ENCODE results near the gene NPHS1. TPM values are rescaled to one million over a fixed set of nuclear protein-coding genes. Genes with fewer than 3 reads are reported as not detected.

Gene NPHS1
- total RNA-seq, 2 donors from 2014 or later: 0.22 to 0.74 TPM

DNA sequence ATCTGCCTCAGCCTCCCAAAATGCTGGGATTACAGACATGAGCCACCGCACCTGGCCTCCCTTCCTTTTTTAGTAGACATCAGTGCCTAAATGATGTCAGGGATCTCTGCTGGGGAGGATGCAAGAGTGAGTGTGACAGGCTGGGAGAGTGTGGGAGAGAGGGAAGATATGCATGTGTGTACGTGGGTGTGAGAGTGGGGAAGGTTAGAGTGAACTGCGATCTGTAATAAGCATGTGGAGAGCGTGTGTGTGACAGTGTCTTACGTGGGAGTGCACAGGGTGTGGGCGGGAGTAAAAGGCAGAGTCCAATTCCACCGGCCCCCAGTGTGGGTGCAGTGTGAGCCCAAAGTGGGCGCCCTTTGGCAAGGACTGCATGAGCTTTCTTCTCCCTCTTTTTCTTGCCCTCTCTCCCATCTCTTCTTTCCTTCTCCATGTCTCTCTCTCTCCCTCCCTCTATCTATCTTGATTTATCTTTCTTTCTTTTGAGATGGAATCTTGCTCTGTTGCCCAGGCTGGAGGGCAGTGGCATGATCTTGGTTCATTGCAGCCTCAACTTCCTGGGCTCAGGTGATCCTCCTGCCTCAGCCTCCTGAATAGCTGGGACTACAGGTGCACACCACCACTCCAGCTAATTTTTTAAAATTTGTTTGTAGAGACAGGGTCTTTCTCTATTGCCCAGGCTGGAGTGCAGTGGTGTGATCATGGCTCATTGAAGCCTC lies 893 bp upstream of the NPHS1 start:
- no peaks in the 10 kb centered on the region for H3K9me3 Mint-ChIP-seq
- ATAC-seq (replicated peaks in 1 of 2) (no peak), DNase-seq (no peak)
- peaks cover 44% of the 10 kb centered on the region for H3K27me3 Mint-ChIP-seq (ENCODE audit: low read depth)
- H3K4me1 Mint-ChIP-seq (ENCODE audit: low read depth): peaks cover 18% of the 10 kb centered on the region
- H3K27ac Mint-ChIP-seq: no peak overlapping the region
- no peaks in the 10 kb centered on the region for H3K36me3 Mint-ChIP-seq (ENCODE audit: insufficient read depth in 2 of 2)
- no peak overlapping the region for H3K4me3 Mint-ChIP-seq

DNA sequence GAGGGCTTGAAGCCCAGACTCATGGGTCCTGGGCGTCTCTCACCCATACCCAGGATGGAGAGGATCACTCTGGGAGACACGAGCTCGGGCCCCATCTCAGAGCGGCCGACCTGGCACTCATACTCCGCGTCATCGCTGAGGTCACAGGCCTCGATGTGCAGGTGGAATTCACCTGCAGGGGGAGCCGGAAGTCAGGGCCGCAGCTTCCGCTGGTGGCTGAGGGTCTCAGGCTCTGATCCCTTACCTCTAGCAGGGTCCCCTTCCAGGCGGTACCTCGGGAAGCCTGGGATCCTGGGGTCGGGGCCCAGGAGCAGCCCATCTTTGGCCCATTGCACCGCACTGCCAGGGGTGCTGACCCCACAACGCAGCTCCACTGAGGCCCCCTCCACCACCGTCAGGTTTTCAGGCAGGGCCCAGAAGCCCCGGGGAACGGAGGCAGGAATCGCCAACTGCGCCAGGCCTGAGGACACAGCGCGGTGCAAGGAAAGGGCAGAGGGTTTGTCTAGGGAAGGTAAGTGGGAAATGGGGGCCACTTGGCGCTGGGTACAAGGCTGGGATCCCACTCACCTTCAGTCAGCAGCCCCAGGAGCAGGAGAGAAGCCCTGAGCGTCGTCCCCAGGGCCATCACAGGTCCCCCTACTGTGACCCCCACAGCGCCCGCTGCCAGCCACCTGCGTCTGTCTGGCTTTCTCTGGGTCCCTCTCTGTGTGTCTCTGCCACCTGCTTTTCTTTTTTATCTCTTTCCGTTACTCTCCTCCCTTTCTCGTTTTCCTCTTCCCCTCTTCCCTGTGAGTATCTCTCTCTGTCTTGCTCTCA lies 883 bp downstream of the NPHS1 start:
- no peaks in the 10 kb centered on the region for H3K9me3 Mint-ChIP-seq
- peaks cover 48% of the 10 kb centered on the region for H3K27me3 Mint-ChIP-seq (ENCODE audit: low read depth)
- H3K4me3 Mint-ChIP-seq: peak overlapping the region; percentile 16 to 23
- H3K4me1 Mint-ChIP-seq (ENCODE audit: low read depth): peaks cover 15% of the 10 kb centered on the region
- ATAC-seq (replicated peaks in 1 of 2): peak in 1 of 2 donors; percentile 35
- no peak overlapping the region for H3K27ac Mint-ChIP-seq
- H3K36me3 Mint-ChIP-seq (ENCODE audit: insufficient read depth in 2 of 2): no peaks in the 10 kb centered on the region
- peak; percentile 23 to 34 for DNase-seq

DNA sequence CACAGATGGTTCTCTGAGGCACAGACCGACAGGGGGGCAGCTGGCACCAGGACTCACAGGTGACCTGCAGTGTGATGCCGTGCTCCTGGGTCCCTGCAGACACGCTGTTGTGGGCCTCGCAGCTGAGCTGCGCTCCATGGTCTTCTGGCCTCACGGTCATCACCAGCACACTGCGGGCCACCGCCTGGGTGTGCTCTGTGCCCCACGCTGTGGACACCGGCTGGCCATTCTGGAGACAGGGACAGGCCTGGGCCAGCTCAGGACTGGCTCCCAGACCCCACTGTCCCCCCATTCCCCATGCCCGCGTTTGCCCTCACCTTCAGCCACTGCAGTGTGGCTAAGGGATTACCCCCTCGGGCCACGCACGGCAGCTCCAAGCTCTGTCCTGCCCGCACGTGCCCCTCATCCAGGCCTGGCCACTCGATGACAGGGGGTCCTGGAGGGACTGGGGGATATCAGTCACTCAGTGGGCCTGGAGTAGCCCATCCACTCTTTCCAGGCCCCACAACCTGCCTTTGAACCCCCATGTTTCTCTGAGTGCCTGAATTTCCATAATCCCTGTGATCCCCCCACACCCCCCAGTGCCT lies 3.3 kb downstream of the NPHS1 start:
- Mint-ChIP-seq H3K9me3 (no peaks in the 10 kb centered on the region), H3K4me1 (ENCODE audit: low read depth) (peaks cover 26% of the 10 kb centered on the region), H3K4me3 (no peak overlapping the region), H3K27ac (no peak overlapping the region), H3K36me3 (ENCODE audit: insufficient read depth in 2 of 2) (peaks cover 2 to 3% of the 10 kb centered on the region in 2 donors), H3K27me3 (ENCODE audit: low read depth) (peaks cover 49% of the 10 kb centered on the region)
- DNase-seq (no peak), ATAC-seq (replicated peaks in 1 of 2) (no peak)

DNA sequence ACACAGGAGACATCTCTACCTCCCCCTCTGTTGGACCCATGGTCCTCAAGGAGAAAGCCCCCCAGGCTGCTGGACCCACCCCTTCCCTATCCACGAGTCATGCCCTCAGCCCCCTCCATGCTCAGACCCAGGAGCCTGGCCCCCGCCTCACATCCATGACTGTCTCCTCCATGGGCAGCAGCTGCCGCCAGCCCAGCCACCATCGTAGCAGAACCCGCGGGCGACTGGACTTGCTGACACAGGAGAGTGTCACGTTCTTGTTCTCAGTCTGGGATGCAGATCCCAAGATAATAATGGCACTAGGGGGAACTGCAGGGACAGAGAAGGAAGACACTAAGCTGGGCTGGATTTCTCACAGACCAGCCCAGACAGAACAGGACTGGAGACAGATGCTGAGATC lies 3.8 kb downstream of the NPHS1 start:
- ATAC-seq (replicated peaks in 1 of 2) (no peak), DNase-seq (no peak)
- Mint-ChIP-seq H3K4me3 (no peak overlapping the region), H3K27me3 (ENCODE audit: low read depth) (peaks cover 52% of the 10 kb centered on the region), H3K36me3 (ENCODE audit: insufficient read depth in 2 of 2) (peaks cover 2 to 3% of the 10 kb centered on the region in 2 donors), H3K4me1 (ENCODE audit: low read depth) (peaks cover 26% of the 10 kb centered on the region), H3K27ac (no peak overlapping the region), H3K9me3 (no peaks in the 10 kb centered on the region)

DNA sequence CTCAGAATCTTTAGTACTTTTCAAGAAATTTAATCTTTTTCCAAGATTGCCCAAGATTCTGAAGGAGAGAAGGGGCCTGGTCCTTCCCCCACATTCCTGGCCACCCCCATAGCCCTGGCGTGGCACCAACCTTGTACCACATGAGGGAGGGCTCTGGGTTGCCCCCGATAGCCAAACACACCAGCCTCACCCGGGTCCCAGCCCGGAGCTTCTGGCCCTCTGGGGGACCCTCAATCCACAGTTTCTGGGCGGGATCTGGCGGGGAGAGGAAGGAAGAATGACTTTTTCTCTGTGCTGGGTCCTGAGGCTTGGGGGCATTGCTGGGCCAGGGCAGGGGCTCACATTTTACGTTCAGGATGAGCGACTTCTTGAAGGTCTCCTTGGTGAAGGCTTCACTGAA lies 4.4 kb downstream of the NPHS1 start:
- DNase-seq: no peak
- peaks cover 2 to 3% of the 10 kb centered on the region in 2 donors for H3K36me3 Mint-ChIP-seq (ENCODE audit: insufficient read depth in 2 of 2)
- no peaks in the 10 kb centered on the region for H3K9me3 Mint-ChIP-seq
- no peak overlapping the region for H3K4me3 Mint-ChIP-seq
- H3K4me1 Mint-ChIP-seq (ENCODE audit: low read depth): peaks cover 24% of the 10 kb centered on the region
- no peak for ATAC-seq (replicated peaks in 1 of 2)
- peaks cover 52% of the 10 kb centered on the region for H3K27me3 Mint-ChIP-seq (ENCODE audit: low read depth)
- no peak overlapping the region for H3K27ac Mint-ChIP-seq

DNA sequence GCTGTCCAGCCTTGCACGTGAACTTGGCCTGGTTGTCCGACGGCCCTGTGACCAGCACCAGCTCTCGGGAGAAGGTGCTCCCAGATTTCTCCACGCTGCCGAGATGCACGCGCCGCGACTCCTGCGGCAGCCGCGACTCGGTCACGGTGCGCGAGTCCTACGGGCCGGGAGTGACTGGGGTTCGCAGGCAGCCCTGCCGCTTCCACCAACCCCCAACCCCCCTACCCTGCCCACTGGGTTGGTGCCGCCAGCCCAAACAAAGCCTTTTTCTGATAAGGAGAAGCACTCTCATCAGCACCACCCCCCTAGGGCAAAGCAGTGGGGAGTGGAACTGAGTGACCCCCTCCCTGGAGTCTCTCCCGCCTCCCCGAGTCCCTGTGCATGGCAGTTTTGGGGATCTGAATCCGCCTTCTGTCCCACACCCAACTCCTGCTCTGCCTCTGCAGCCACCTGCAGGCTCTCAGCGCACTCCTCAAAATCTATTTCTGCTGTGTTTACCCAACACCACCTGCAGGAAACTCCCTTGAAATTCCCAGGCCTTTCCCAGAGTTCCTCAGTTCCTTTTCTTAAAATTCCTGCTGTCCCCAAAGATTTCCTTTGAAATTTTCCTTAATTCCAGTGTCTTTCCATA lies 6.2 kb downstream of the NPHS1 start:
- peaks cover 0 to 4% of the 10 kb centered on the region in 2 donors for H3K9me3 Mint-ChIP-seq
- ATAC-seq (replicated peaks in 1 of 2): peak; percentile 11 to 24
- H3K4me3 Mint-ChIP-seq: peak overlapping the region; percentile 59 to 63

DNA sequence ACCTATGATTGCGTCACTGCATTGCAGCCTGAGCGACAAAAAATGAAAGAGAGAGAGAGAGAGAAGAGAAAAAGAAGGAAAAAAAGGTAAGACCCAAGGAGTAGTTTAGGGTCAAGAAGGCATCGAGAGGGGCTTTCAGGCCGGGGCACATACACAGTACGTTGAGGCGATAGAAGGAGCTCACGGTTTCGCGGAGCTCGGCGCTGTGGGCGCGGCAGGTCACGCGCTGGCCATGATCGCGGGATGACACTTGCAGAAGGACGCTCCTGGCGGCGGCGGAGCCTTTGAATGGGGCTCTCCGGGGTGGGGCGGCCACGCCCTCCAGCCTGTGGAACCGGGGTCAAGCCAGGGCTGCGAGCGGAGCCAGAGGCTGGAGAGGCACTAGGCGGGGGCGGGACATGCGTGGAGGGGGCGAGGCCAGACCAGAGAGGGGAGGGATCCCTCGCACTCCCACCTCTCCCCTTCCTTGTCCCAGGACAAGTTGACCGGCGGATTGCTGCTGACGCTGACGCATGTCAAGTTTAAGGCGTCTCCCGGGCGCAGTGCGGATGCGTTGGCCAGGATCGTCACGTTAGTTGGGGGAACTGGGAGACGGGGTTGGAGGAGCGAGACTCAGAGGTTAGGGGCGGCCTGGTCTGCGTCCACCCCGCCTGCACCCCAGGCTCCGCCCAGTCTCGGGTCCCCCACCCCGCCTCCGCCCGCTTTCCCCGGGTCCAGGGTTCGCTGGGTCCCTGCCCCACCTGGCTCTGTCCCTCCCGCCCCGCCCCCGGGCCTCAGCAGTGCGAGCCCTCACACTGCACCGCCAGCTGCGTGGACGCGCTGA lies 6.9 kb downstream of the NPHS1 start:
- H3K4me1 Mint-ChIP-seq (ENCODE audit: low read depth): peaks cover 15% of the 10 kb centered on the region
- H3K4me3 Mint-ChIP-seq: peak overlapping the region; percentile 77 to 81
- H3K9me3 Mint-ChIP-seq: peaks cover 0 to 4% of the 10 kb centered on the region in 2 donors
- peaks cover 44% of the 10 kb centered on the region for H3K27me3 Mint-ChIP-seq (ENCODE audit: low read depth)
- DNase-seq (no peak), ATAC-seq (replicated peaks in 1 of 2) (peak; percentile 56 to 61)
- peaks cover 3% of the 10 kb centered on the region in 2 donors for H3K36me3 Mint-ChIP-seq (ENCODE audit: insufficient read depth in 2 of 2)
- no peak overlapping the region for H3K27ac Mint-ChIP-seq

More for the DNA sequence above, 6.2 kb downstream of the NPHS1 start:
- Mint-ChIP-seq H3K27me3 (ENCODE audit: low read depth) (peaks cover 51% of the 10 kb centered on the region), H3K36me3 (ENCODE audit: insufficient read depth in 2 of 2) (peaks cover 3% of the 10 kb centered on the region in 2 donors), H3K27ac (no peak overlapping the region), H3K4me1 (ENCODE audit: low read depth) (peaks cover 19% of the 10 kb centered on the region)
- DNase-seq: no peak

DNA sequence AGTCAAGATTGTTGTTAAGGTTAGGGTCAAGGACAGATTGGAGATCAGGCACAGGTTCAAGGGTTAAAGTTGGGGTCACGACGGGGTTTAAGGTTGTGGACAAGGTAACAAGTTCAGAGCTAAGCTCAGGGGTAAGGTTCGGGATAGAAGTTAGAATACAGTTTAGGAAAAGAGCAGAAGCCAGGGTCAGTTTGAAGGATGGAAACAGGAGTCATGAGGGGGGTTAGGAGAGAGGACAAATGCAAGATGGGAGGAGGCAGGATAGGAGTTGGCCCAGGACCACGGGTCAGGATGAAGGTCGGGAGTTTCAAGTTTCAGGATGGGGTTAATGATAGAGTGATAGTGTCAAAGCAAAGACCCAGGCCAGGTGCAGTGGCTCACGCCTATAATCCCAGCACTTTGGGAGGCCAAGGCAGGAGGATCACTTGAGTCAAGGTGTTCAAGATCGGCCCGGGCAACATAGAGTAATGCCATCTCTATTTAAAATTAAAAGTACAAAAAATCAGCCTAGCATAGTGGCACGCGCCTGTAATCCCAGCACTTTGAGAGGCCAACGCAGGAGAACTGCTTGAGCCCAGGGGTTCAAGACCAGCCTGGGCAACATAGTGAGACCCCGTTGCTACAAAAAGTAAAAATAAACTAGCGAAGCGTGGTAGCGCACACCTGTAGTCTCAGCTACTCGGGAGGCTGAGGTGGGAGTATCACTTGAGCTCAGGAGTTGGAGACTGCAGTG lies 7.7 kb downstream of the NPHS1 start:
- H3K36me3 Mint-ChIP-seq (ENCODE audit: insufficient read depth in 2 of 2): peaks cover 3% of the 10 kb centered on the region in 2 donors
- no peak overlapping the region for H3K27ac Mint-ChIP-seq
- H3K27me3 Mint-ChIP-seq (ENCODE audit: low read depth): peaks cover 44% of the 10 kb centered on the region
- peaks cover 15% of the 10 kb centered on the region for H3K4me1 Mint-ChIP-seq (ENCODE audit: low read depth)
- H3K4me3 Mint-ChIP-seq: peak overlapping the region; percentile 77 to 81
- DNase-seq (no peak), ATAC-seq (replicated peaks in 1 of 2) (no peak)
- H3K9me3 Mint-ChIP-seq: peaks cover 0 to 4% of the 10 kb centered on the region in 2 donors

DNA sequence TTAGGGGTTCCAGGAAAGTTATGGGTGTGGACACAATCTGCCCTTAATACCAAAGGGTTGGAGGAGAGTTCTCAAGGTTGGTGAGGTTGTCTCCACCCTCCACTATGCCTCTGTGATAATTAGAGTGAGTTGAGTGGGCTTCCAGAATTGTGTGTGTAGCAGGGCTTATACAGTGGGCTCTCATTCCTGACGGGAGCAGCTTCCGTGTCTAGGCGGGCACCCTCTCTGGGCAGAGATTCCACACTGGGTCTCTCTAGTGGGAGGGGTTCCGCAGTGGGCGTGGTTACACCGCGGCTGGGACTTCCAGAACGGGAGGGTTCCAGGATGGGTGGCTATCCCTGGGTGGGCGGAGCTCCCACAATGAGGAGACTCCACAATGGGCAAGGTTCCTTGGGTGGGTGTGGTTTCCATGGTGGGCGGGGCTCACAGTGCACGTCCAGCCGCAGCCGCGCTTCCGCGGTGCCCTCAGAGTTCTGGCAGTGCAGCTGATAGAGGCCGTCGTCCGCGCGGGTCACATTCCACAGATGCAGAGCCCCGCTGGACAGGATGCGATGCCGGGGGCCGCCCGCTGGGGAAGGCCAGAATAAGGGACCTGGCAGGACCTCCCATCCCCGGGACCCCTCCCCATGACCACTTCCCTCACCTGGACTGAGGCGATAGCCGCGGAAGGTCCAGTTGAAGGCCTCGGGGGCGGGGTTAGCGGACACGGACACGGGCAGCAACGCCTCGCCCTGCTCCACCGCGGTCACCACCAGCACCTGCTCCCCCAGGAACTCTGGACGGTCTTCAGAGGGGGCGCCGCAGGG lies 8.4 kb downstream of the NPHS1 start:
- Mint-ChIP-seq H3K27me3 (ENCODE audit: low read depth) (peaks cover 44% of the 10 kb centered on the region), H3K9me3 (peaks cover 0 to 6% of the 10 kb centered on the region in 2 donors), H3K27ac (no peak overlapping the region), H3K4me1 (ENCODE audit: low read depth) (peaks cover 15% of the 10 kb centered on the region), H3K4me3 (no peak overlapping the region), H3K36me3 (ENCODE audit: insufficient read depth in 2 of 2) (peaks cover 3% of the 10 kb centered on the region in 2 donors)
- DNase-seq: no peak
- no peak for ATAC-seq (replicated peaks in 1 of 2)

DNA sequence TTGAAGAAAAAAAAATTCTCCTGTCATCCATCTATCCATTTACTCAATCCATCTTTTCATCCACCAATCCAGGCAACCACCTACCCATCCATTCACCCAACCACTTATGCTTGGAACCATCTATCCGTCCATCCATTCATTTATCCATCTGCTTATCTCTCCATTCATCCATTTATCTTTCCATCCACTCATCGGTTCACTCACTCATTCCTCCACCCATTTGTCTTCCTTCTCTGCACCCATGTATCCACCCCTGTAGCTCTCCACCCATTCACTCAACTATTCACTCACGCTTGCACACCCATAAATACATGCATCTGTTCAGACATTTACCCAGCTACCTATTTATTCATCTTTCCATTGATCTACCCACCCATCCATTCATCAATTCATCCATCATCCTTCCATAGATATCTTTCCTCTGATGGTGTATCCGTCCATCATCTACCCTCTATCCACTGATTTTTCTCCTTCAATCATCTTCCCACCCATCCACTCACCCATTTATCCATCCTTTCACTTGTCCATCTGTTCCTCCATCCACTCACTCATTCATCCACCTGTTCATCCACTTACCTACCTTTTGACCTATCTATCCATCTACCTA lies 9.5 kb downstream of the NPHS1 start:
- peaks cover 15% of the 10 kb centered on the region for H3K4me1 Mint-ChIP-seq (ENCODE audit: low read depth)
- H3K9me3 Mint-ChIP-seq: peaks cover 0 to 6% of the 10 kb centered on the region in 2 donors
- H3K36me3 Mint-ChIP-seq (ENCODE audit: insufficient read depth in 2 of 2): peaks cover 3% of the 10 kb centered on the region in 2 donors
- no peak overlapping the region for H3K4me3 Mint-ChIP-seq
- ATAC-seq (replicated peaks in 1 of 2): no peak
- no peak overlapping the region for H3K27ac Mint-ChIP-seq
- DNase-seq: no peak
- peaks cover 44% of the 10 kb centered on the region for H3K27me3 Mint-ChIP-seq (ENCODE audit: low read depth)
